K562 (cell line): ENCODE results near the gene RNF213. TPM values are rescaled to one million over a fixed set of nuclear protein-coding genes. Genes with fewer than 3 reads are reported as not detected.
A peak's percentile ranks its signal among the peaks of the same experiment; 100 is the strongest.

Experiments used
- ATAC-seq: fragments of 200-7000 bp; cut with Tn5 transposase; 3 replicates; pipeline ENCODE4 v1.9.1; 2020; ENCODE audit warnings: moderate library complexity
- BruUV-seq: library from RNA; stranded (reverse); fragments of 400-500 nt; replicated peaks from 2 replicates; lab custom pipeline; 2021; lab: Mats Ljungman, UMichigan
- CTCF ChIA-PET: fragments of 300-600 bp; formaldehyde crosslinking; extraction: SDS; loops from one replicate; lab custom pipeline; 2021; ENCODE audit warnings: low intra/inter-chr PET ratio; lab: Yijun Ruan, JAX
- POLR2A ChIA-PET: fragments of 300-600, 350-650 bp; sonication (Branson Sonifier 250); formaldehyde crosslinking; extraction: SDS; loops from one replicate; lab custom pipeline; 2021; ENCODE audit warnings: antibody characterized with exemption, inconsistent platforms; lab: Yijun Ruan, JAX
- DNase-seq, 4 experiments: peaks; one replicate each; pipeline versions ENCODE4 v3.0.0 to v3.0.0-alpha.2; 2011 to 2018; ENCODE audit warnings: low spot score in 3 of 4, mixed read lengths in 3 of 4; ENCODE audit errors: extremely low read depth in 1 of 4
- FAIRE-seq: peaks from 2 replicates; lab custom pipeline; 2011; peaks lifted over from hg19 to GRCh38; lab: Jason Lieb, UNC
- H2AFZ ChIP-seq: 2 replicates; pipeline ENCODE4 v1.6.0; 2011; ENCODE audit warnings: low read depth, low read length, control low read depth, inconsistent platforms
- H3K27ac ChIP-seq: fragments of 200-600 bp; 3 replicates; pipeline ENCODE4 v1.8.0; 2011; ENCODE audit warnings: low read depth, mild to moderate bottlenecking, control low read depth, inconsistent platforms, low read length, moderate library complexity, mixed read lengths; ENCODE audit errors: extremely low read depth
- H3K27me3 ChIP-seq, 2 experiments: fragments of 300-600 bp in 1 of 2; 2 replicates in 1 of 2; 3 replicates in 1 of 2; pipeline versions ENCODE4 v1.6.0 to v1.8.0; 2011; ENCODE audit warnings: inconsistent platforms in 2 of 2, low read length in 2 of 2, mild to moderate bottlenecking in 1 of 2, mixed read lengths in 1 of 2, moderate library complexity in 1 of 2; ENCODE audit not compliant: control insufficient read depth in 2 of 2, insufficient read depth in 2 of 2
- H3K36me3 ChIP-seq: fragments of 300-600 bp; 3 replicates; pipeline ENCODE4 v1.8.0; 2011; ENCODE audit warnings: mild to moderate bottlenecking, low read length, inconsistent platforms; ENCODE audit not compliant: control insufficient read depth, insufficient read depth
- H3K4me1 ChIP-seq, 2 experiments: fragments of 200-600 bp in 1 of 2; replicated peaks in 1 of 2; 2 replicates in 1 of 2; 3 replicates in 1 of 2; pipeline versions ENCODE4 v1.5.1 to v1.8.0; 2011; ENCODE audit warnings: inconsistent platforms in 2 of 2, low read length in 2 of 2, mild to moderate bottlenecking in 1 of 2, mixed read lengths in 1 of 2, moderate library complexity in 1 of 2; ENCODE audit not compliant: control insufficient read depth in 2 of 2, insufficient read depth in 2 of 2
- H3K4me2 ChIP-seq: 2 replicates; pipeline ENCODE4 v1.6.1; 2011; ENCODE audit warnings: low read length, control low read depth, inconsistent platforms, mixed read lengths; ENCODE audit not compliant: insufficient read depth
- H3K4me3 ChIP-seq: fragments of 200-600 bp; sonication (generic), shearing (Covaris generic); 2 replicates; pipeline ENCODE4 v1.5.1; 2016; ENCODE audit warnings: control low read depth, inconsistent platforms
- H3K79me2 ChIP-seq: fragments of 200-600 bp; 3 replicates; pipeline ENCODE4 v1.8.0; 2011; ENCODE audit warnings: low read length, inconsistent platforms; ENCODE audit not compliant: control insufficient read depth, insufficient read depth
- H3K9ac ChIP-seq, 2 experiments: 2 replicates each; pipeline versions ENCODE4 v1.6.0 to v1.6.1; 2011; ENCODE audit warnings: low read depth in 2 of 2, low read length in 2 of 2, control low read depth in 1 of 2, inconsistent platforms in 1 of 2, mild to moderate bottlenecking in 1 of 2, mixed read lengths in 1 of 2; ENCODE audit not compliant: insufficient read depth in 1 of 2
- H3K9me1 ChIP-seq: one replicate; pipeline ENCODE4 v1.6.0; 2011; ENCODE audit warnings: inconsistent platforms, mild to moderate bottlenecking, low read length, moderate library complexity; ENCODE audit not compliant: control insufficient read depth, insufficient read depth
- H3K9me3 ChIP-seq: replicated peaks from 2 replicates; pipeline ENCODE4 v1.5.1; 2011; ENCODE audit warnings: low read depth, low read length, inconsistent platforms; ENCODE audit not compliant: control insufficient read depth, insufficient read depth
- H4K20me1 ChIP-seq: replicated peaks from 2 replicates; pipeline ENCODE4 v1.6.1; 2011; ENCODE audit warnings: low read length, inconsistent platforms, mixed read lengths; ENCODE audit not compliant: control insufficient read depth, insufficient read depth
- DEAF1 ChIP-seq: fragments of 450-650 bp; formaldehyde crosslinking; IDR thresholded peaks from 2 replicates; pipeline ENCODE4 v1.4.0; 2020; ENCODE audit warnings: mild to moderate bottlenecking, moderate library complexity
- EHMT2 ChIP-seq: fragments of 450-650 bp; IDR thresholded peaks from 2 replicates; pipeline ENCODE4 v1.6.1; 2018; ENCODE audit warnings: antibody characterized with exemption
- EP300 ChIP-seq: IDR thresholded peaks from 2 replicates; pipeline ENCODE4 v1.6.1; 2012; ENCODE audit warnings: low read length, improper control_type of control experiment
- HDAC8 ChIP-seq: fragments of 450-650 bp; IDR thresholded peaks from 2 replicates; pipeline ENCODE4 v1.6.1; 2016; ENCODE audit warnings: mild to moderate bottlenecking, missing genetic modification characterization, moderate library complexity, missing compliant biosample characterization
- HMBOX1 ChIP-seq: sonication (generic); IDR thresholded peaks from 2 replicates; pipeline ENCODE4 v1.6.1; 2016
- HNRNPL ChIP-seq: fragments of 200-400 bp; formaldehyde crosslinking; IDR thresholded peaks from 2 replicates; pipeline ENCODE4 v1.6.1; 2017; ENCODE audit warnings: low read depth, mild to moderate bottlenecking, low read length
- HNRNPUL1 ChIP-seq: fragments of 200-400 bp; formaldehyde crosslinking; IDR thresholded peaks from 2 replicates; pipeline ENCODE4 v1.6.1; 2017; ENCODE audit warnings: low read length
- L3MBTL2 ChIP-seq: fragments of 450-650 bp; IDR thresholded peaks from 2 replicates; pipeline ENCODE4 v1.6.1; 2016; ENCODE audit warnings: mild to moderate bottlenecking, moderate library complexity
- MAFF ChIP-seq: IDR thresholded peaks from 2 replicates; pipeline ENCODE4 v1.6.1; 2012; ENCODE audit warnings: low read length, improper control_type of control experiment
- MTA1 ChIP-seq: fragments of 450-650 bp; IDR thresholded peaks from 2 replicates; pipeline ENCODE4 v1.6.1; 2017; ENCODE audit warnings: borderline replicate concordance
- MYBL2 ChIP-seq, 2 experiments: fragments of 450-650 bp in 1 of 2; sonication (generic) in 1 of 2; formaldehyde crosslinking in 1 of 2; IDR thresholded peaks; 2 replicates each; pipeline versions ENCODE4 v1.6.1 to v1.8.1; 2017 to 2022; ENCODE audit warnings: borderline replicate concordance in 1 of 2, inconsistent platforms in 1 of 2, low read depth in 1 of 2, mild to moderate bottlenecking in 1 of 2, missing genetic modification reagents in 1 of 2, moderate library complexity in 1 of 2
- SMAD3 ChIP-seq: fragments of 450-650 bp; formaldehyde crosslinking; conservative IDR thresholded peaks from 2 replicates; pipeline ENCODE4 v1.4.0; 2020; ENCODE audit warnings: mild to moderate bottlenecking
- STAT6 ChIP-seq: sonication (generic); formaldehyde crosslinking; IDR thresholded peaks from 2 replicates; pipeline ENCODE4 v1.8.1; 2023; ENCODE audit warnings: mild to moderate bottlenecking, missing genetic modification reagents
- ZNF444 ChIP-seq: fragments of 250-450 bp; sonication (Bioruptor Pico); IDR thresholded peaks from 2 replicates; pipeline ENCODE4 v1.4.0; 2020; ENCODE audit warnings: mild to moderate bottlenecking, moderate library complexity
- ZNF695 ChIP-seq: fragments of 450-650 bp; formaldehyde crosslinking; IDR thresholded peaks from 2 replicates; pipeline ENCODE4 v1.4.0; 2020; ENCODE audit warnings: mild to moderate bottlenecking, moderate library complexity
- WGBS: fragments of 100-300 bp; shearing (Covaris generic); methylation state at CpG from one replicate; pipeline ENCODE4 v1.1.6; 2016; ENCODE audit warnings: low coverage, mixed read lengths; ENCODE audit not compliant: insufficient coverage; ENCODE audit errors: missing lambda C conversion rate; 5-methylcytosine and 5-hydroxymethylcytosine counted together
- in situ Hi-C: fragments of 300-500 bp; cut with MboI; formaldehyde crosslinking; loops from 4 replicates; pipeline ENCODE4 v1.15.0; 2018; ENCODE audit warnings: inconsistent platforms, mixed read lengths
- intact Hi-C: fragments of 100-400 bp; cut with micrococcal nuclease; formaldehyde crosslinking; loops from 2 replicates; pipeline ENCODE4 v1.14.2; 2022
- polyA plus RNA-seq, 8 experiments: library from polyadenylated mRNA; depleted of rRNA in 4 of 8; stranded (reverse) in 5 of 8; unstranded in 3 of 8; fragments of >200 nt; fragmentation: Nextera tagmentation in 2 of 8; fragmentation: Illumina TruSeq in 1 of 8; extraction: Ambion mirVana in 2 of 8; extraction: Trizol in 1 of 8; gene quantifications; 2 replicates each; pipeline versions ENCODE4 v1.2.1 to v1.2.3, GENCODE V29; 2011 to 2014; ENCODE audit warnings: inconsistent platforms in 1 of 8, missing spikeins in 1 of 8
- total RNA-seq, 7 experiments: library from RNA; depleted of rRNA in 6 of 7; stranded (reverse); fragments of >200 nt in 6 of 7; fragmentation: Illumina TruSeq in 2 of 7; extraction: Trizol in 2 of 7; gene quantifications; 2 replicates each; pipeline versions ENCODE4 v1.2.1 to v1.2.3, GENCODE V29; 2011 to 2021; ENCODE audit warnings: low replicate concordance in 1 of 7
- TF ChIP-seq, protein P1 (sequence below): sonication (generic); formaldehyde crosslinking; IDR thresholded peaks from 2 replicates; pipeline ENCODE4 v1.9.0; 2022; ENCODE audit warnings: mild to moderate bottlenecking, missing genetic modification reagents
- TF ChIP-seq, protein P2 (sequence below): fragments of 450-650 bp; IDR thresholded peaks from 2 replicates; pipeline ENCODE4 v1.6.1; 2016

The RNF213 gene
- total and polyA plus RNA-seq, 9 of the 15 experiments (the other 6 are each of a cell fraction or from before 2014, with no cell fraction given) = 5.3 to 33.6 (median 17.9) TPM

DNA sequence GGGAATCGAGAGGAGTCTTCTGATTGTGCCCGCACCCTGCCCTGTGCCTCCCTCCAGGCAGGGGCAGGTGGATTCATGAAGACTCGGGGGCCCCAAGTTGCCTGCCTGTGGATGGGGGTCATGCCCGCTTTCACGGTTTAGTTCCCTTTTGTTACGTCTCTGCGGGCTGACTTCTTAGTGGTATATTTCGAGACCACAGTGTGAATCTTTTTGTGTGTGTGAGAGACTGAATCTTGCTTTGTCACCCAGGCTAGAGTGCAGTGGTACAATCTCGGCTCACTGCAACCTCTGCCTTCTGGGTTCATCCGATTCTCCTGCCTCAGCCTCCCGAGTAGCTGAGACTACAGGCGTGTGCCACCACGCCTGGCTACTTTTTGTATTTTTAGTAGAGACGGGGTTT lies 18.1 kb upstream of the RNF213 start:
- in situ Hi-C loops (no loop called here), intact Hi-C loops (no loop called here)
- peak overlapping the region in 1 of 2 experiments; percentile 4; a peak in 1 of 4 replicates for H3K9ac ChIP-seq
- no peak overlapping the region for H2AFZ ChIP-seq
- no peaks in the 10 kb centered on the region for H3K9me1 ChIP-seq
- H3K9me3 ChIP-seq = no peaks in the 10 kb centered on the region
- DNase-seq (no peak), FAIRE-seq (no peak), ATAC-seq (no peak)
- H4K20me1 ChIP-seq = no peaks in the 10 kb centered on the region
- BruUV-seq = no TSS peak
- no peaks in the 10 kb centered on the region for H3K36me3 ChIP-seq
- no peak overlapping the region for H3K27ac ChIP-seq
- H3K27me3 ChIP-seq = no peaks in the 10 kb centered on the region
- 72% methylated on average over 14 of the region's 14 CpGs for WGBS
- H3K4me2 ChIP-seq = no peak overlapping the region
- no peaks in the 10 kb centered on the region for H3K79me2 ChIP-seq
- peaks cover 0 to 22% of the 10 kb centered on the region in 2 experiments; a peak in 2 of 5 replicates for H3K4me1 ChIP-seq
- POLR2A ChIA-PET = no interaction called here
- CTCF ChIA-PET = no interaction called here
- no peak overlapping the region for H3K4me3 ChIP-seq
- no peak for TF ChIP-seq L3MBTL2
- no peak for TF ChIP-seq DEAF1 (CRISPR knock-in tag)
- TF ChIP-seq MAFF = no peak
- no peak for TF ChIP-seq EP300
- TF ChIP-seq, protein P1, sequence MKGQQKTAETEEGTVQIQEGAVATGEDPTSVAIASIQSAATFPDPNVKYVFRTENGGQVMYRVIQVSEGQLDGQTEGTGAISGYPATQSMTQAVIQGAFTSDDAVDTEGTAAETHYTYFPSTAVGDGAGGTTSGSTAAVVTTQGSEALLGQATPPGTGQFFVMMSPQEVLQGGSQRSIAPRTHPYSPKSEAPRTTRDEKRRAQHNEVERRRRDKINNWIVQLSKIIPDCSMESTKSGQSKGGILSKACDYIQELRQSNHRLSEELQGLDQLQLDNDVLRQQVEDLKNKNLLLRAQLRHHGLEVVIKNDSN (CRISPR knock-in tag) = no peak
- TF ChIP-seq, protein P2, sequence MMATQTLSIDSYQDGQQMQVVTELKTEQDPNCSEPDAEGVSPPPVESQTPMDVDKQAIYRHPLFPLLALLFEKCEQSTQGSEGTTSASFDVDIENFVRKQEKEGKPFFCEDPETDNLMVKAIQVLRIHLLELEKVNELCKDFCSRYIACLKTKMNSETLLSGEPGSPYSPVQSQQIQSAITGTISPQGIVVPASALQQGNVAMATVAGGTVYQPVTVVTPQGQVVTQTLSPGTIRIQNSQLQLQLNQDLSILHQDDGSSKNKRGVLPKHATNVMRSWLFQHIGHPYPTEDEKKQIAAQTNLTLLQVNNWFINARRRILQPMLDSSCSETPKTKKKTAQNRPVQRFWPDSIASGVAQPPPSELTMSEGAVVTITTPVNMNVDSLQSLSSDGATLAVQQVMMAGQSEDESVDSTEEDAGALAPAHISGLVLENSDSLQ = no peak
- no peak for TF ChIP-seq HNRNPL
- no peak for TF ChIP-seq MTA1
- no peak for TF ChIP-seq MYBL2 (IDR thresholded peaks at IDR 0.05; ENCODE audit: low read depth)
- no peak for TF ChIP-seq MYBL2 (CRISPR knock-in tag; IDR thresholded peaks at IDR 0.05; ENCODE audit: borderline replicate concordance)
- TF ChIP-seq HNRNPUL1 = no peak
- no peak for TF ChIP-seq EHMT2
- no peak for TF ChIP-seq ZNF444 (CRISPR knock-in tag)
- no peak for TF ChIP-seq HDAC8 (tag)
- TF ChIP-seq STAT6 (CRISPR knock-in tag) = no peak
- no peak for TF ChIP-seq SMAD3 (CRISPR knock-in tag)
- no peak for TF ChIP-seq ZNF695
- TF ChIP-seq HMBOX1 = no peak
